ENCODE data around the gene COL18A1. TPM values are rescaled to one million over a fixed set of nuclear protein-coding genes. Genes with fewer than 3 reads are reported as not detected.

Gene COL18A1
- total and polyA plus RNA-seq, 4 donors: 44.9 to 308 (median 232) TPM

DNA sequence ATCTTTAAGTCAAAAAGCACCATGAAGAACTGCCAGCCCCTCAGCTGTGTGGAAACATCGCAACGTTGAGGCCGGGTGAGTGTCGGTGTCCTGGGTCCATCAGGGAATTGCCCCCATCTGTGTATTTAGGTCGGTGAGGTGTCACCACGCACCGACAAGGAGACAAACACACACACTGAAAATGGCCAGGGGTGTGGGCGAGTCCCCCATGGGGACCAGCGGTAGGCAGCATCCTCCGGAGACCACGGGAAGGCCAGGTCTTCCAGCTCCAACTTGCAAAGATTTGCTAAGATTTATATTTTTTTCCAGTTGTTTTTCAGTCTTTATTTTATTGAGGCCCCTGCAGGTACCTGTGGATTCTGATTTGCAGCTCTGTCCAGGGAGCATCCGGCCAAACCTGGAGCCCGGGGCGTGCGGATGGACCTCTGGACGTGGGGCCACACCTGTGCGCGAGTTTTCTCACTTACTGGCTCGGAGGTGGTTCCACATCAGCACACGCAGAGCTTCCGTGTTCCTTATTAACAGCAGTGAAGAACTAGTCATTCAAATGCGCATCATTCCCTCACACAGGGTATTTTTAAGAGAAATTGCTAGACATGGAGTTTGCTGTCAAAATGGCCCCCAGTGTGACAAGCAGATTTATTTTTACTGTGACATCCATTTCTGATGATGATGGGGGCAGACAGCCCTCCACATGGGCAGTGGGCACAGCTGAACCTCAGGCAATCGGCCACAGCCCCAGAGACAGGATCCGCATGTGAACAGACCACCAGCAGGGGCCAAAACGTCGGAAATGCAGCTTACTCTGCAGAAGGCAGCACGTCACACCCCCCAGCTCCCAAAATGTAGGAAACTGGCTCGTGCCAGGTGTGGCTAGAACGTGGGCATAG, 154.5 kb downstream of the COL18A1 start:
- Histone ChIP-seq H3K36me3 (ENCODE audit: control insufficient read depth in 4 of 4, insufficient read depth in 3 of 4, low read depth in 1 of 4, low read length in 3 of 4) (no peaks in the 10 kb centered on the region), H3K27ac (ENCODE audit: low read depth in 1 of 2, low read length in 2 of 2) (no peak overlapping the region), H3K4me3 (ENCODE audit: low read depth in 1 of 3, low read length in 3 of 3) (no peak overlapping the region), H3K9me3 (ENCODE audit: control insufficient read depth in 4 of 4, low read length in 3 of 4) (no peaks in the 10 kb centered on the region), H3K4me1 (ENCODE audit: control insufficient read depth in 4 of 4, insufficient read depth in 4 of 4, low read length in 3 of 4) (peaks cover 0 to 9% (median 6%) of the 10 kb centered on the region in 4 donors), H3K9ac (ENCODE audit: low read depth in 1 of 2, low read length in 2 of 2) (no peak overlapping the region), H3K27me3 (ENCODE audit: control insufficient read depth in 4 of 4, insufficient read depth in 4 of 4, low read length in 3 of 4) (peaks cover 0 to 8% (median 1%) of the 10 kb centered on the region in 4 donors)
- DNase-seq (ENCODE audit: low spot score): no peak
- TF ChIP-seq YY1 (IDR thresholded peaks at IDR 0.05): no peak
- TF ChIP-seq, protein P1, sequence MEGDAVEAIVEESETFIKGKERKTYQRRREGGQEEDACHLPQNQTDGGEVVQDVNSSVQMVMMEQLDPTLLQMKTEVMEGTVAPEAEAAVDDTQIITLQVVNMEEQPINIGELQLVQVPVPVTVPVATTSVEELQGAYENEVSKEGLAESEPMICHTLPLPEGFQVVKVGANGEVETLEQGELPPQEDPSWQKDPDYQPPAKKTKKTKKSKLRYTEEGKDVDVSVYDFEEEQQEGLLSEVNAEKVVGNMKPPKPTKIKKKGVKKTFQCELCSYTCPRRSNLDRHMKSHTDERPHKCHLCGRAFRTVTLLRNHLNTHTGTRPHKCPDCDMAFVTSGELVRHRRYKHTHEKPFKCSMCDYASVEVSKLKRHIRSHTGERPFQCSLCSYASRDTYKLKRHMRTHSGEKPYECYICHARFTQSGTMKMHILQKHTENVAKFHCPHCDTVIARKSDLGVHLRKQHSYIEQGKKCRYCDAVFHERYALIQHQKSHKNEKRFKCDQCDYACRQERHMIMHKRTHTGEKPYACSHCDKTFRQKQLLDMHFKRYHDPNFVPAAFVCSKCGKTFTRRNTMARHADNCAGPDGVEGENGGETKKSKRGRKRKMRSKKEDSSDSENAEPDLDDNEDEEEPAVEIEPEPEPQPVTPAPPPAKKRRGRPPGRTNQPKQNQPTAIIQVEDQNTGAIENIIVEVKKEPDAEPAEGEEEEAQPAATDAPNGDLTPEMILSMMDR (IDR thresholded peaks at IDR 0.05; ENCODE audit: low read depth, low read length, missing input control): no peak
- TF ChIP-seq, protein P2, sequence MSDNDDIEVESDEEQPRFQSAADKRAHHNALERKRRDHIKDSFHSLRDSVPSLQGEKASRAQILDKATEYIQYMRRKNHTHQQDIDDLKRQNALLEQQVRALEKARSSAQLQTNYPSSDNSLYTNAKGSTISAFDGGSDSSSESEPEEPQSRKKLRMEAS (IDR thresholded peaks at IDR 0.05): no peak
- TF ChIP-seq RAD21 (IDR thresholded peaks at IDR 0.05): no peak
- TF ChIP-seq NR2F2 (IDR thresholded peaks at IDR 0.05): no peak
- no peak for TF ChIP-seq HNF4G (IDR thresholded peaks at IDR 0.05)
- no peak for TF ChIP-seq RXRA (IDR thresholded peaks at IDR 0.05)
- TF ChIP-seq FOXA1 (IDR thresholded peaks at IDR 0.05): no peak
- no peak for TF ChIP-seq GABPA (IDR thresholded peaks at IDR 0.05 in 1 of 2, conservative IDR thresholded peaks at IDR 0.05 in 1 of 2)
- TF ChIP-seq HNF4A (conservative IDR thresholded peaks at IDR 0.05): no peak
- TF ChIP-seq SP1 (IDR thresholded peaks at IDR 0.05): no peak
- no peak for TF ChIP-seq EGR1 (IDR thresholded peaks at IDR 0.05; ENCODE audit: low read depth in 2 of 2)
- TF ChIP-seq, protein P3, sequence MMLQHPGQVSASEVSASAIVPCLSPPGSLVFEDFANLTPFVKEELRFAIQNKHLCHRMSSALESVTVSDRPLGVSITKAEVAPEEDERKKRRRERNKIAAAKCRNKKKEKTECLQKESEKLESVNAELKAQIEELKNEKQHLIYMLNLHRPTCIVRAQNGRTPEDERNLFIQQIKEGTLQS (IDR thresholded peaks at IDR 0.05): no peak
- TF ChIP-seq FOXA2 (IDR thresholded peaks at IDR 0.05): no peak
- TF ChIP-seq TAF1 (conservative IDR thresholded peaks at IDR 0.05): no peak
- TF ChIP-seq, protein P4, sequence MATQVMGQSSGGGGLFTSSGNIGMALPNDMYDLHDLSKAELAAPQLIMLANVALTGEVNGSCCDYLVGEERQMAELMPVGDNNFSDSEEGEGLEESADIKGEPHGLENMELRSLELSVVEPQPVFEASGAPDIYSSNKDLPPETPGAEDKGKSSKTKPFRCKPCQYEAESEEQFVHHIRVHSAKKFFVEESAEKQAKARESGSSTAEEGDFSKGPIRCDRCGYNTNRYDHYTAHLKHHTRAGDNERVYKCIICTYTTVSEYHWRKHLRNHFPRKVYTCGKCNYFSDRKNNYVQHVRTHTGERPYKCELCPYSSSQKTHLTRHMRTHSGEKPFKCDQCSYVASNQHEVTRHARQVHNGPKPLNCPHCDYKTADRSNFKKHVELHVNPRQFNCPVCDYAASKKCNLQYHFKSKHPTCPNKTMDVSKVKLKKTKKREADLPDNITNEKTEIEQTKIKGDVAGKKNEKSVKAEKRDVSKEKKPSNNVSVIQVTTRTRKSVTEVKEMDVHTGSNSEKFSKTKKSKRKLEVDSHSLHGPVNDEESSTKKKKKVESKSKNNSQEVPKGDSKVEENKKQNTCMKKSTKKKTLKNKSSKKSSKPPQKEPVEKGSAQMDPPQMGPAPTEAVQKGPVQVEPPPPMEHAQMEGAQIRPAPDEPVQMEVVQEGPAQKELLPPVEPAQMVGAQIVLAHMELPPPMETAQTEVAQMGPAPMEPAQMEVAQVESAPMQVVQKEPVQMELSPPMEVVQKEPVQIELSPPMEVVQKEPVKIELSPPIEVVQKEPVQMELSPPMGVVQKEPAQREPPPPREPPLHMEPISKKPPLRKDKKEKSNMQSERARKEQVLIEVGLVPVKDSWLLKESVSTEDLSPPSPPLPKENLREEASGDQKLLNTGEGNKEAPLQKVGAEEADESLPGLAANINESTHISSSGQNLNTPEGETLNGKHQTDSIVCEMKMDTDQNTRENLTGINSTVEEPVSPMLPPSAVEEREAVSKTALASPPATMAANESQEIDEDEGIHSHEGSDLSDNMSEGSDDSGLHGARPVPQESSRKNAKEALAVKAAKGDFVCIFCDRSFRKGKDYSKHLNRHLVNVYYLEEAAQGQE (IDR thresholded peaks at IDR 0.05): no peak
- TF ChIP-seq JUND (IDR thresholded peaks at IDR 0.05): no peak
- WGBS: 87% methylated on average over 29 of the region's 29 CpGs

All from liver (tissue), 9 donors.